HPDE6-E6E7 (cell line): ENCODE measurements around the gene CDH15.

Experiments used
- DNase-seq: peaks from one replicate; pipeline ENCODE4 v3.0.0; 2011; ENCODE audit warnings: missing footprints; ENCODE audit errors: extremely low spot score

Gene CDH15

GRCh38 chr16:89140981-89141883 lies 30.3 kb upstream of the CDH15 start:
- DNase-seq = no peak

DNA sequence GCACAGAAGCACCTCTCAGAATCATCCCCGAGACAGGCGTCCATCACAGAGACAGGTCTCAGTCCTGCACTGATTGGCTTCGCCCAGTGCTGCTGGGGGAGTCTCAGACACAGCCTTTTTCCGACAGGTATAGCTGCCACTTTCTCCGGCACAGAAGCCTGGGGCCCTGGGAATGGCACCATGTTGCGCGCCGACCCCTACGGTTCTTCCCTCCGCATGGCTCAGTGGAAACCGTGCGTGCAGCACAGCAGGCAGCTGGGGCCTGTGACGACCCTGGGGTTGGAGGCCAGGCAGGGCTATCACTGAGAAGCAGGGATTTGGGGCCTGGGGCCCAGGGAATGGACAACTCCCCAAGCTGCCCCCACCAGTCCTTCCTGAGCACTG lies 29.7 kb upstream of the CDH15 start:
- DNase-seq = no peak

DNA sequence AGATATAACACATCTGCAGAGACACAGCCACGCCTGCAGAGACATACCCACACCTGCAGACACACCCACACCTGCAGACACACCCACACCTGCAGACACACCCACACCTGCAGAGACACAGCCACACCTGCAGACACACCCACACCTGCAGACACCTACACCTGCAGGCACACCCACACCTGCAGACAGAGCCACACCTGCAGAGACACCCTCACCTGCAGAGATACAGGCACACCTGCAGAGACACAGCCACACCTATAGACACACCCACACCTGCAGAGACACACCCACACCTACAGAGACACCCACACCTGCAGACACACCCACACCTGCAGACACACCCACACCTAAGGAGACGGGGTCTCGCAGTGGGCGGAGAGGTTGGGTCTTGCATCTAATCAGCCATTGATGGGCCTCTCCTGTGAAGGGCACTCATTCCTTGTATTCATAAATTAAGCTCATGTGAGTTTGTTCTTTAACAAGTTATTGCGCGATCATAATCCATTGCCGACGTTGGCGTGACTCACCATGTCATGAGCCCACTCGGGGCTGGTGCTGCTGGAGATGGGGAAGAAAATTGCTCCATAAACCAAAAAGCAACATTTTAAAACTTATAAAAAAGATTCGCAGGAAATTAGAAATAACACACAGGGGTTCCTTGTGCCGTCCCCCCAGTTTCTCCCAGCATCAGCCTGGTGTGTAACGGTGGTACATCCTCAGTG lies 28.9 kb upstream of the CDH15 start:
- no peak for DNase-seq

- no peak for DNase-seq
These were observed 28.3 kb upstream of the CDH15 start for GRCh38 chr16:89143201-89143741.

- no peak for DNase-seq
These were observed 27.5 kb upstream of the CDH15 start for GRCh38 chr16:89143911-89144675.

DNA sequence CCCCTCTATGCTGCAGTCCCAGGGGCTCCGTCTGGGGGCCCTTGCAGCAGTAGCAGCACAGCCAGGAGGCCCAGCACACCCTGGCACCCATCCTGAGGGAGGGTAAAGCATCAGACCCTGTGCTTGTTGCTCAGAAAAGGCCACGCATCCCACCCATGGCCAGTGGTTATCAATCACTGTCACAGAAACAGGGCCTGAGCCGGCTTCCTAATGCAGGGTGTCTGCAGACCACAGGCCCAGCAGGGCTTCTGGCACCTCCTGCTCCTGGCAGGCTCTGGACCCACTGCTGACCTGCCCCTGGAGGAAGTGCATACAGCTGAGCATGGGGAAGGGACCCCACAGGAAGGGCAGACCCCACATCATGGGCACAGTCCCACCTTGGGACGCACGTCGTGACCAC lies 26.9 kb upstream of the CDH15 start:
- DNase-seq = no peak

DNA sequence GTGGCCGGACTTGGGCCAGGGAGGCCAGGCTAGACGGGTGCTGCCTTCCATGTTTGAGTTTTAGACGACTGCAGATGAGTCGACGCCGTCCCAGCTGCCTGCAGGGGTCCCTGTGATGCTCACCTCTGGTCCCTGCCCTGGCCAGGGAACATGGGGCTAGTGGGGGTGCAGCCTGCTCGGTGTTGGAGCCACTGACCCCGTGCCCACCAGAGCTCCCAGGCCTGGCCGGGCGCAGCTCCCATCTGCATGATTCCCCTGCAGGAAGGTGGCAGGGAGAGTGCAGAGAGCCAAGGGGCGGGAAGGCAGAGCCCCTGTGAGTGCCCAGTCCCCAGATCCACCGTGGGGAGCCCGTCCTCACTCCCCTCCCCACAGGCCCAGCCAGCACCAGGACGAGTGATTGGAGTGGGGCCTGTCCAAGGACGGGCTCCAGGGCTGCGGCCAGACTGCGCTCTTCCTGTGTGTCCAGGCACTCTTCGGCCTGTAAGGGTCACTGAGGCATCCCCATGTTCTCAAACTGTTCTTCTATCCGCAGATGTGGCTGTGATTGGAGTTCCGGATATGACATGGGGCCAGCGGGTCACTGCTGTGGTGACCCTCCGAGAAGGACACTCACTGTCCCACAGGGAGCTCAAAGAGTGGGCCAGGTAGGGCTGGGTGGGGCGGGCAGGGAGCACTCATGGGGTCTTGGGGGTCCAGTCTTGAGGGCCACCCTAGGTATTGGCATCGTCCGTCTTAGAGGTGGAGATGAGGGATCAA lies 26.0 kb upstream of the CDH15 start:
- DNase-seq = no peak

- DNase-seq = no peak
These were observed 25.1 kb upstream of the CDH15 start for GRCh38 chr16:89146211-89147005.

DNA sequence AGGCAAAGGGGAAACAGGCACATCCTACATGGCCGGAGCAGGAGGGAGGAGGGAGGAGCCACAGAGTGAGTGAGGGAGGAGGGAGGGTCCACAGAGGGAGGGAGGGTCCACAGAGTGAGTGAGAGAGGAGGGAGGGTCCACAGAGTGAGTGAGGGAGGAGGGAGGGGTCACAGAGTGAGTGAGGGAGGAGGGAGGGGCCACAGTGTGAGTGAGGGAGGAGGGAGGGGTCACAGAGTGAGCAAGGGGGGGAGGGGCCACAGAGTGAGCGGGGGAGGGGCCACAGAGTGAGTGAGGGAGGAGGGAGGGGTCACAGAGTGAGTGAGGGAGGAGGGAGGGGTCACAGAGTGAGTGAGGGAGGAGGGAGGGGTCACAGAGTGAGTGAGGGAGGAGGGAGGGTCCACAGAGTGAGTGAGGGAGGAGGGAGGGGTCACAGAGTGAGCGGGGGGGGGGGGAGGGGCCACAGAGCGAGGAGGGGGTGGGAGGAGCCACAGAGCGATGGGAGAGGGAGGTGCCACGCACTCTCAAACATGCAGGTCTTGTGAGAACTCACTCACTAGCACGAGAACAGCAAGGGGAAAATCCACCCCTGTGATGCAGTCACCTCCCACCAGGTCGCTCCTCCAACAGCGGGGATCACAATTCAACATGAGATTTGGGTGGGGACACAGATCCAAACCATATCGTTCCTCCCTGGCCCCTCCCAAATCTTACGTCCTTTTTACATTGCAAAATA lies 24.3 kb upstream of the CDH15 start:
- no peak for DNase-seq

DNA sequence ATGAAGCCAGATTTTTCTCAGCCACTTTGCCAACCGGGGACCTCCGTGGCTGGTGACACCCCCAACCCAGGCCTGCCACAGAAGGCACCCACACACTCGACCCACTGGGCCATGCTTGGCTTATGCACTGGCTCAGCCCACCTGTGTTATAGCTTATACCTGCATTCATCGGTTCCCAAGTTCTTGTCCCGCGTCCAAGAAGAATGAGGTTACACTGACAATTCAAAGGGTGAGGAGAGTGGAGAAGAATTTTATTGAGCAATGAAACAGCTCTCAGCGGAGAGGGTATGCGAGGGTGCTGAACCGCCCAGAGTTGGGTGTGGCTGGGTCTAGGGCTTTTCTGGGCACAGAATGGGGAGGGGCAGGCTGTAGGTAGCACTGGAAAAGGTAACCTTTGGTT lies 22.2 kb upstream of the CDH15 start:
- DNase-seq = no peak

GRCh38 chr16:89150090-89150835 lies 21.3 kb upstream of the CDH15 start:
- no peak for DNase-seq

DNA sequence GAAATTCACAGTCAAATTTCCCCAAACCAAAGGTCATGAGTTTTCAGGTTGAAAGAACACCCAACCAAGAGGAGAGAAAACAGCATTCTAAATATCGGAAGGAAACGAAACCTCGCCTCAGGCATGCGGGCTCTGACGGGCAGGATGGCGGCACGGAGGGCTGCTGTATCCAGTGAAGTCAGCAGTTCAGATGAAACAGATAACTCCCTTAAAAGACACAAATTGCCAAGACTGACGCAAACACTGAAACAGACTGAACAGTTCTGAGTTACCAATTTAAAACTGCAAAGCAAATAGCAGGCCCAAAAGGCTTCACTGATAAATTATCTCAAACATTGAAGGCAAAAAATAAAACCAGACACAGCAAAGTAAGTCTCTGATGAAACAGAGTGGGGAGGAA lies 20.6 kb upstream of the CDH15 start:
- DNase-seq = no peak

DNA sequence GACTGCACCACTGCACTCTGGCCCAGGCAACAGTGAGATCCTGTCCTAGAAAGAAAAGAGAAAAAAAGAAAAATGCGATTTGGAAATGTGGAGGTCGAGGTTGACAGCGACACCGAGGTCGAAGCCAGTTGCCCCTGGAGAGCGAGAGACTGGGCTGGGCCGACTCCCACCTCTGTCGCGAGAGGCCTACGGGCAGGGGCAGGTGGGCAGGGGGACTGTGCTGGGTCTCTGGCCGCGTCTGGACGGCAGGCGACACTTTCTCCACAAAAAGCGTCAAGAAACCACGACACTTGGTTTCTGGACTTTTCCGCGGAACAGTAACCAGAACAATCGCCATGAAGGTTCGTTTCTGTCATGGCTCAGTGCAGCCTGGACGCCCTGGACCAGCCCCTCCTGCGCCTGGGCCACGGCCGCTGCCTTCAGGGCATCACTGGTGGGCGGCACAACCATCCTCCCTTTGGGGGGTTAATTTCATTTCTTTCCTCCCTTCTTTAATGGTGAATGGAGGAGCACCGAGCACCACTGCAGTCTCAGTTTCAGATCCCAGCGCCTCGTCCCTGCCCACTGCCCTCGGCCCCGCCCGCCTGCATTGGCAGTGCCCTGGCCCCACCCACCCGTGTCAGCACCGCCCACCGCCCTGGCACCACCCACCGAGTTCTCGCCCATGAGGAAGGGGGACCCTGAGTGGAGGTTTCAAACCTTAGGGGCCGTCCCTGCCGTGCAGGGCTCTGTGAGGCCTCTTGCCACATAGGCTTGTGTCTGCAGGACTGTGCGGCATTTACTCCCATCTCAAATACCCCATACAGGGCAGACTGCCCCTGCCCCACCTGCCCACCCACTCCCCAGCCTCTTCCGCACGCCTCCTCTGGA lies 18.5 kb upstream of the CDH15 start:
- no peak for DNase-seq

- DNase-seq = peak; percentile 74
These were observed 17.7 kb upstream of the CDH15 start for GRCh38 chr16:89153848-89154271.

DNA sequence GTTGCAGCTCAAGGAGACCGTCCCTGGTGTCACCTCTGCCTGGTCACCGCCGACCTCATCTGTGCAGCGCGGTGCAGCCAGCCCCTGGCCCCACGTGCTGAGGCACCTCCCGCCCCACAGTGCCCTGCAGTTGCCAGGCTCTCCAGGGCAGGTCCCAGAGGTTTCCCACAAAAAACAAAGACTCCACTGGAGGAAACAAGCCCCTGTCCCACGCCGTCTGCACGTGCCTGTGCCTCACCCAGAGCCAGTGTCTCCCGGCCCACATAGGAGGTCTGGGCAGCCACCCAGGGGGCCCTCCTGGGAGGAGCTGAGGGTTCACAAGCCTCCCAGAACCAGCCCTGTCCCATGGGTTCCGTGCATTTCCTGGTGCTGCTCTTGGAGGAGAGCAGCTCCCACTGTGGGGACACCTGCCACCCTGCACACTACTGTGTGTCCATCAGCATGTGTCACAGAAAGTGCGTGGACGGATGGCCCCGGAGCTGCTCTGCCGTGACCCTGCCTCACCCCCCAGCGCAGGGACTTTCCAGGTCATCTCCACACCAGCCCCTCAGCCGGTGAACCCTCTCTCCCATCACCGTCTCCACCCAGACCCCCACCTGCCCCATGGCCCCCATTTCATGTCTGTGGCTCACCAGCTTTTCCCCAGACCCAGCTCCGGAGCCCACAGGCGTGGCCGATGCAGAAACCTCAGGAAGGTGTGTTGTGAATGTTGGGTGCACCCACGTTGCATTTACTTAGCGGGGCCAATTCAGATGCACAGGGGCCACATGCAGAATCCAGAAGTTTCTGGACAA lies 17.0 kb upstream of the CDH15 start:
- no peak for DNase-seq

GRCh38 chr16:89155184-89155679 lies 16.3 kb upstream of the CDH15 start:
- no peak for DNase-seq
